Measurements from ENCODE around the gene B3GALT4.

- no peak for TF ChIP-seq POLR2A (IDR thresholded peaks at IDR 0.05)
- TF ChIP-seq CTCF (IDR thresholded peaks at IDR 0.05) = no peak
- TF ChIP-seq EP300 (IDR thresholded peaks at IDR 0.05) = no peak
These were observed 36.3 kb downstream of the B3GALT4 start for GRCh38 chr6:33313105-33313708.
